ENCODE results near the gene PHF1. TPM values are rescaled to one million over a fixed set of nuclear protein-coding genes. Genes with fewer than 3 reads are reported as not detected.

Gene PHF1
- total and polyA plus RNA-seq, 2 of the 4 experiments (the other 2 are of a cell fraction), result 9.0 to 47.2 TPM

- no peak overlapping the region for H3K18ac ChIP-seq (ENCODE audit: low read depth, low read length)
These were observed 5.9 kb upstream of the PHF1 start for GRCh38 chr6:33404884-33405283.

More at GRCh38 chr6:33404884-33405283, 5.9 kb upstream of the PHF1 start:
- Histone ChIP-seq H3K9ac (ENCODE audit: low read depth, low read length) (no peak overlapping the region), H3K36me3 (ENCODE audit: control insufficient read depth, insufficient read depth, low read length) (peaks cover 21% of the 10 kb centered on the region), H3K56ac (ENCODE audit: extremely low read depth, insufficient read depth, low read length) (no peak overlapping the region), H2AFZ (replicated peaks; ENCODE audit: low read length, poor library complexity) (no peak overlapping the region), H4K20me1 (ENCODE audit: insufficient read depth, low read length) (no peaks in the 10 kb centered on the region; the same call in 1 of the 2 replicates), H4K8ac (ENCODE audit: low read depth in 2 of 2, low read length in 2 of 2) (no peak overlapping the region), H3K79me1 (ENCODE audit: low read depth in 1 of 2, low read length in 2 of 2) (peaks cover 20 to 42% of the 10 kb centered on the region in 2 experiments), H3K27ac (ENCODE audit: insufficient read depth, low read length) (no peak overlapping the region), H4K5ac (ENCODE audit: low read depth, low read length) (no peak overlapping the region), H3K9me3 (ENCODE audit: control insufficient read depth, insufficient read depth, low read length) (no peaks in the 10 kb centered on the region), H3K27me3 (ENCODE audit: control insufficient read depth, insufficient read depth, low read length) (no peaks in the 10 kb centered on the region), H3K4ac (ENCODE audit: low read depth, low read length) (no peak overlapping the region), H3K4me1 (ENCODE audit: control insufficient read depth, insufficient read depth, low read length) (no peaks in the 10 kb centered on the region), H2BK120ac (ENCODE audit: low read depth, low read length) (no peak overlapping the region), H3K23ac (ENCODE audit: low read depth, low read length) (no peak overlapping the region), H4K91ac (ENCODE audit: insufficient read depth, low read depth, low read length) (no peak overlapping the region), H3K14ac (replicated peaks; ENCODE audit: low read depth, low read length) (no peak overlapping the region), H3K4me3 (ENCODE audit: insufficient read depth, low read depth, low read length) (no peak overlapping the region), H3K4me2 (ENCODE audit: low read depth, low read length) (no peak overlapping the region), H2BK5ac (ENCODE audit: low read depth, low read length, poor library complexity, severe bottlenecking) (no peak overlapping the region), H2BK20ac (ENCODE audit: low read depth, low read length) (no peak overlapping the region), H3K9me1 (ENCODE audit: insufficient read depth, low read length) (no peaks in the 10 kb centered on the region), H2AK9ac (replicated peaks; ENCODE audit: low read depth, low read length, poor library complexity) (no peak overlapping the region), H2AK5ac (ENCODE audit: low read depth, low read length) (no peak overlapping the region), H2BK15ac (ENCODE audit: low read depth, low read length) (no peak overlapping the region)
- 85% methylated on average over 9 of the region's 17 CpGs; no CpG with 5 or more reads in 1 of the 2 experiments for WGBS, 2 experiments (ENCODE audit: extremely low coverage in 2 of 2, insufficient read length in 1 of 2)
- BruUV-seq (replicated peaks), result no TSS peak
- intact Hi-C loops (cut with micrococcal nuclease), result no loop called here
- ATAC-seq (ENCODE audit: low read depth), result no peak
- dilution Hi-C loops (cut with HindIII; ENCODE audit: low sequenced_read_pairs, unreplicated experiment), result no loop called here
- TF ChIP-seq ELK1 (IDR thresholded peaks at IDR 0.05; ENCODE audit: borderline replicate concordance, low read depth, low read length) (no peak), MXI1 (IDR thresholded peaks at IDR 0.05; ENCODE audit: borderline replicate concordance, low read depth, low read length) (no peak), CHD1 (IDR thresholded peaks at IDR 0.05; ENCODE audit: low read depth, low read length) (no peak), BHLHE40 (IDR thresholded peaks at IDR 0.05; ENCODE audit: low read depth, low read length) (no peak), RCOR1 (IDR thresholded peaks at IDR 0.05; ENCODE audit: insufficient replicate concordance, low read length) (no peak), POLR2A (IDR thresholded peaks at IDR 0.05; ENCODE audit: low read depth, low read length) (no peak), FOS (IDR thresholded peaks at IDR 0.05; ENCODE audit: low read depth, low read length) (no peak), CEBPB (IDR thresholded peaks at IDR 0.05; ENCODE audit: low read depth, low read length) (no peak), RFX5 (IDR thresholded peaks at IDR 0.05; ENCODE audit: low read depth, low read length) (no peak), MAZ (IDR thresholded peaks at IDR 0.05; ENCODE audit: borderline replicate concordance, low read depth, low read length) (no peak), NFE2L2 (IDR thresholded peaks at IDR 0.05; ENCODE audit: low read depth, low read length) (no peak), RAD21 (IDR thresholded peaks at IDR 0.05; ENCODE audit: low read length) (no peak), SMC3 (IDR thresholded peaks at IDR 0.05; ENCODE audit: low read depth, low read length) (no peak), USF2 (IDR thresholded peaks at IDR 0.05; ENCODE audit: low read depth, low read length) (no peak)
- DNase-seq, result no peak
- ChIA-PET CTCF (no interaction called here), POLR2A (ENCODE audit: unreplicated experiment) (no interaction called here)
- in situ Hi-C loops (cut with MboI; ENCODE audit: low sequenced_read_pairs), result no loop called here
